ENCODE measurements around the gene SP8. TPM values are rescaled to one million over a fixed set of nuclear protein-coding genes. Genes with fewer than 3 reads are reported as not detected.

SP8 gene
- total and polyA plus RNA-seq, 9 of the 15 experiments (the other 6 are each of a cell fraction or from before 2014, with no cell fraction given) = 0.04 to 1.2 (median 0.19) TPM

- no peak for TF ChIP-seq ZBTB33 (CRISPR knock-in tag; IDR thresholded peaks at IDR 0.05)
- peak; percentile 92 for TF ChIP-seq EGR1 (conservative IDR thresholded peaks at IDR 0.05)
- TF ChIP-seq FOXO4 (CRISPR knock-in tag; IDR thresholded peaks at IDR 0.05) = no peak
- TF ChIP-seq ZNF609 (CRISPR knock-in tag; IDR thresholded peaks at IDR 0.05; ENCODE audit: borderline replicate concordance) = no peak
- no peak for TF ChIP-seq RNF219 (CRISPR knock-in tag; IDR thresholded peaks at IDR 0.05)
- peak; percentile 88 for TF ChIP-seq MTA1 (IDR thresholded peaks at IDR 0.05; ENCODE audit: borderline replicate concordance)
- TF ChIP-seq FIP1L1 (IDR thresholded peaks at IDR 0.05; ENCODE audit: low read depth, low read length, poor library complexity, severe bottlenecking) = no peak
- peak; percentile 84 for TF ChIP-seq PHF20 (IDR thresholded peaks at IDR 0.05; ENCODE audit: partially characterized antibody)
- no peak for TF ChIP-seq RBM39 (optimal IDR thresholded peaks at IDR 0.05; ENCODE audit: low read depth, low read length)
- no peak for TF ChIP-seq GABPA (tag; conservative IDR thresholded peaks at IDR 0.05; ENCODE audit: low read depth)
- no peak for TF ChIP-seq ATF2 (CRISPR knock-in tag; IDR thresholded peaks at IDR 0.05)
- no peak for TF ChIP-seq ERF (CRISPR knock-in tag; IDR thresholded peaks at IDR 0.05)
- TF ChIP-seq SMARCE1 (IDR thresholded peaks at IDR 0.05) = peak; percentile 83
- 0 out of 2 replicates have a peak, but pooled peaks have one; percentile 25 for TF ChIP-seq TAL1 (IDR thresholded peaks at IDR 0.05)
- TF ChIP-seq ZNF12 (CRISPR knock-in tag; IDR thresholded peaks at IDR 0.05) = no peak
Measured at GRCh38 chr7:20786779-20787659, at the start of gene SP8 (continued).
